Endothelial cell (in vitro differentiated cells): ENCODE measurements around the gene GALNT9. TPM values are rescaled to one million over a fixed set of nuclear protein-coding genes. Genes with fewer than 3 reads are reported as not detected.

ENCODE experiments used
- DNase-seq: peaks from one replicate; pipeline ENCODE4 v3.0.0; 2021; ENCODE audit warnings: low spot score
- H3K27ac Mint-ChIP-seq: one replicate; pipeline ENCODE4 v1.8.0; 2021; ENCODE audit warnings: mixed read lengths, inconsistent platforms; ENCODE audit not compliant: unreplicated experiment
- H3K27me3 Mint-ChIP-seq: one replicate; pipeline ENCODE4 v1.8.0; 2021; ENCODE audit warnings: mild to moderate bottlenecking, moderate library complexity, mixed read lengths, inconsistent platforms; ENCODE audit not compliant: unreplicated experiment
- H3K36me3 Mint-ChIP-seq: one replicate; pipeline ENCODE4 v1.8.0; 2021; ENCODE audit warnings: mild to moderate bottlenecking, low read depth, mixed read lengths, inconsistent platforms; ENCODE audit not compliant: unreplicated experiment
- H3K4me1 Mint-ChIP-seq: one replicate; pipeline ENCODE4 v1.8.0; 2021; ENCODE audit warnings: mild to moderate bottlenecking, mixed read lengths, inconsistent platforms; ENCODE audit not compliant: unreplicated experiment
- H3K4me3 Mint-ChIP-seq: one replicate; pipeline ENCODE4 v1.8.0; 2021; ENCODE audit warnings: mild to moderate bottlenecking, mixed read lengths, inconsistent platforms; ENCODE audit not compliant: unreplicated experiment
- H3K9me3 Mint-ChIP-seq: one replicate; pipeline ENCODE4 v1.8.0; 2021; ENCODE audit warnings: mixed read lengths, inconsistent platforms; ENCODE audit not compliant: unreplicated experiment
- CTCF ChIP-seq: fragments of 200-600 bp; sonication (generic); IDR thresholded peaks from one replicate; pipeline ENCODE4 v1.5.0; 2021; ENCODE audit warnings: antibody characterized with exemption; ENCODE audit not compliant: unreplicated experiment
- total RNA-seq: library from RNA; stranded (reverse); fragmentation: NEBNext Ultra II Directional; extraction: Animal tissue kit (Norgen Biotek cat#: 25700); gene quantifications from one replicate; pipeline ENCODE4 v1.2.1, GENCODE V29; 2021; ENCODE audit not compliant: unreplicated experiment

Gene GALNT9
- total RNA-seq, 1 donor from 2014 or later, result not detected

DNA sequence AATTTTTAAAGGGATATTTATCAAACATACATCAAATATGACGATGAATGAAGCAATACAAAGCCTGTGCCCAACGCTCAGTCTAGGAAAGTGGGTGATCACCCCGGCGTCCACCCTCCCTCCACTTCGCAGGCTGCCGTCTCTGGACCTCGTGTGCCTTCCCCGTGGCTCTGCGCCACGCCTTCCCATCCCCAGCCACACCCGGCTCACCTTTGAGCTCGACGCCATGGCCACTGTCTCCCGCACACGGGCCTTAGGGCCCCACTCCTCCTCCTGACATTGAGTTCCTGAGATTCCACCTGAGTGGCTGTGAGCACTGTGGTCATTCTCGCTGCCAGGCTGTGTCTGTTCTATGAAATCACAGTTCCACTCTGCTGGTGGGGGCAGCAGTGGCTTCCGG lies 56.7 kb downstream of the GALNT9 start:
- no peak for DNase-seq
- no peak overlapping the region for H3K4me3 Mint-ChIP-seq
- H3K27me3 Mint-ChIP-seq, result peaks cover 12% of the 10 kb centered on the region
- peaks cover 6% of the 10 kb centered on the region for H3K4me1 Mint-ChIP-seq
- no peak for TF ChIP-seq CTCF
- peaks cover 6% of the 10 kb centered on the region for H3K36me3 Mint-ChIP-seq
- H3K9me3 Mint-ChIP-seq, result no peaks in the 10 kb centered on the region
- no peak overlapping the region for H3K27ac Mint-ChIP-seq

DNA sequence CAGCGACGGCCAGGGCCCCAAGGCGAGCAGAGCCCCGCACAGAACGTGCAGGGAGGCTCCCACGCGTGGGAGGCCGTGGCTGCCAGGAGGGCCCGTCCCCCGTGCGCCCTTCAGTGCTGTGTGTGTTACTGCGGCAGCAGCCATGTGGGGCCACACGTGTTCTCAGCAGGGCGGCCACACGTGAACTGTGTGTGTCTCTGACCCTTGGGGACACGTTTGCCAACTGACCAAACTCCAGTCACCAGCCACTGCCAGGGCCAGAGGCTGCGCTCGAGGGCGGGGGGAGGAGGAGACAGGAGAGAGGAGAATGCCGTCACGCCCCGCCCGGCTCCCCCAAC lies 57.7 kb downstream of the GALNT9 start:
- H3K36me3 Mint-ChIP-seq, result peaks cover 6% of the 10 kb centered on the region
- no peak for TF ChIP-seq CTCF
- no peak overlapping the region for H3K4me3 Mint-ChIP-seq
- H3K27ac Mint-ChIP-seq, result no peak overlapping the region
- H3K9me3 Mint-ChIP-seq, result no peaks in the 10 kb centered on the region
- DNase-seq, result no peak
- H3K4me1 Mint-ChIP-seq, result peaks cover 6% of the 10 kb centered on the region
- H3K27me3 Mint-ChIP-seq, result peaks cover 12% of the 10 kb centered on the region

GRCh38 chr12:132270969-132271754 lies 58.2 kb downstream of the GALNT9 start:
- H3K4me1 Mint-ChIP-seq, result peaks cover 6% of the 10 kb centered on the region
- DNase-seq, result no peak
- H3K9me3 Mint-ChIP-seq, result no peaks in the 10 kb centered on the region
- H3K36me3 Mint-ChIP-seq, result peaks cover 6% of the 10 kb centered on the region
- H3K27me3 Mint-ChIP-seq, result peaks cover 12% of the 10 kb centered on the region
- no peak for TF ChIP-seq CTCF
- H3K4me3 Mint-ChIP-seq, result no peak overlapping the region
- H3K27ac Mint-ChIP-seq, result no peak overlapping the region

DNA sequence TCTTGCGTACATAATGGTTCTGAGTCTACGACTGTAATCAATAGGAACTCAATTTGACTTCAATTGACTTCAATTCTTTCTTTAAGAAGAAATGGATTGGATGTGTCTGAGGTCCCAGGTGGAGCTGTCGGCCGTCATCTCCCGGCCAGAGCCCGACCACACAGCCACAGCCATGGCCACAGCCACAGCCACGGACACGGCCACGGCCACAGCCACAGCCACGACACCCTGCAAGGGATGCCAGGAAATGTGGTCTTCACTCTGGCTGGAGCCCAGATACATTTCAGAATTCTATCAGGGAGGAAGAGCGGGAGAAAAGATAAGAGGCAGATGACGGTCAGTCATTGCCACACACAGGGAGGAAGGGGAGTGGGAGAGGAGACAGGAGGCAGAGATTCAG lies 58.9 kb downstream of the GALNT9 start:
- no peak overlapping the region for H3K4me3 Mint-ChIP-seq
- H3K27ac Mint-ChIP-seq, result peak overlapping the region; percentile 11
- peaks cover 6% of the 10 kb centered on the region for H3K36me3 Mint-ChIP-seq
- no peaks in the 10 kb centered on the region for H3K9me3 Mint-ChIP-seq
- no peak for DNase-seq
- TF ChIP-seq CTCF, result no peak
- H3K4me1 Mint-ChIP-seq, result peaks cover 4% of the 10 kb centered on the region
- peaks cover 11% of the 10 kb centered on the region for H3K27me3 Mint-ChIP-seq

DNA sequence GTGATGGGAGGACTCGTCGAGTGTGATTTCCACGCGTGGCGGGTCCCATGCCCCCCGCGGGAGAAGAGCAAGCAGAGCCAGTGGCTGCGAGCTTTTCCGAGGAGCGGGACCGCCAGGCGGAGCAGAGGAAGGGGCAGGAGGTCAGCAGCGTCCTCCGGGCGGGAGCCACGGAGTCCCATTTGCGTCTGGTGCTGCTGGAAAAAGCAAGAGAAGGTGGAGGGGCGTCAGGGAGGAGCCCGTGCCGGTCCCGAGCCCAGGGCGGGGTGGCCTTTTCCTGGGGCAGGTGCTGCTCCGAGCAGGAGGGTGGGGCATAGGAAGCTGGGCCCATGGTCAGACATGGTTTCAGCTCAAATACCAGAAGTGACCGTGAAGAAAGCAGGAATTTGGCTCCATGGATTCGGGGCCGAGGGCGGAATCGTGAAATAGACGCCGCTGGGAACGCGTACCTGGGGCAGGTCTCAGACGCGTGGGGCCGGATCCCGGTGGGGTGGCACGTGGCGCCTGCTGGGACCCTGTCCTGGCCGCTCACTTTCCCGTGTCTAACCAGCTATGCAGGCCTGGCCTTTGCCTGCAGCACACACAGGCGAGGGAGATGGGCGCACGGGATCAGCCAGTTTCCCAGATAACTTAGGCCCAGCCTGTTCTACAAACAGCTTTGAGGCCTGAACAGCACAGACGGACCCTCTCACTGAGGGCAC lies 60.0 kb downstream of the GALNT9 start:
- H3K4me3 Mint-ChIP-seq, result no peak overlapping the region
- no peak for TF ChIP-seq CTCF
- DNase-seq, result no peak
- no peak overlapping the region for H3K27ac Mint-ChIP-seq
- H3K27me3 Mint-ChIP-seq, result peaks cover 5% of the 10 kb centered on the region
- H3K36me3 Mint-ChIP-seq, result peaks cover 6% of the 10 kb centered on the region
- H3K9me3 Mint-ChIP-seq, result no peaks in the 10 kb centered on the region
- no peaks in the 10 kb centered on the region for H3K4me1 Mint-ChIP-seq
